ENCODE measurements around the gene COMMD1.
"Not testable (repeated sequence)": the region's sequence is repeated elsewhere in the genome, so short reads cannot be mapped to it uniquely, and the experiment has no call there.

COMMD1 gene

GRCh38 chr2:62109554-62109953, 204.1 kb downstream of the COMMD1 start:
- Histone ChIP-seq H3K4me1 (peaks cover 26% of the 10 kb centered on the region), H3K27me3 (ENCODE audit: low read depth) (no peaks in the 10 kb centered on the region), H3K9me3 (no peaks in the 10 kb centered on the region), H3K4me3 (no peak overlapping the region), H3K36me3 (replicated peaks) (no peaks in the 10 kb centered on the region)
- no peak for DNase-seq (ENCODE audit: low spot score in 2 of 2)
- in situ Hi-C loops (cut with MboI; ENCODE audit: low sequenced_read_pairs), result no loop called here

GRCh38 chr2:62110415-62111025, 205.0 kb downstream of the COMMD1 start:
- no peaks in the 10 kb centered on the region for H3K36me3 ChIP-seq (replicated peaks)
- peak in 1 of 2 experiments; percentile 27 for DNase-seq (ENCODE audit: low spot score in 2 of 2)
- no peak overlapping the region for H3K4me3 ChIP-seq
- H3K9me3 ChIP-seq, result no peaks in the 10 kb centered on the region
- H3K27me3 ChIP-seq (ENCODE audit: low read depth), result no peaks in the 10 kb centered on the region
- in situ Hi-C loops (cut with MboI; ENCODE audit: low sequenced_read_pairs), result no loop called here
- peaks cover 26% of the 10 kb centered on the region for H3K4me1 ChIP-seq

- Histone ChIP-seq H3K4me1 (peaks cover 26% of the 10 kb centered on the region), H3K36me3 (replicated peaks) (no peaks in the 10 kb centered on the region), H3K4me3 (no peak overlapping the region), H3K27me3 (ENCODE audit: low read depth) (no peaks in the 10 kb centered on the region), H3K9me3 (no peaks in the 10 kb centered on the region)
- DNase-seq (ENCODE audit: low spot score in 2 of 2), result peak; percentile 20 to 45
- in situ Hi-C loops (cut with MboI; ENCODE audit: low sequenced_read_pairs), result no loop called here
Observed at GRCh38 chr2:62112179-62112578, 206.7 kb downstream of the COMMD1 start.

GRCh38 chr2:62114564-62114963, 209.1 kb downstream of the COMMD1 start:
- H3K4me1 ChIP-seq, result peaks cover 36% of the 10 kb centered on the region
- no peaks in the 10 kb centered on the region for H3K9me3 ChIP-seq
- in situ Hi-C loops (cut with MboI; ENCODE audit: low sequenced_read_pairs), result no loop called here

GRCh38 chr2:62116983-62117382, 211.5 kb downstream of the COMMD1 start:
- Histone ChIP-seq H3K4me3 (no peak overlapping the region), H3K4me1 (peaks cover 16% of the 10 kb centered on the region), H3K27me3 (ENCODE audit: low read depth) (no peaks in the 10 kb centered on the region), H3K9me3 (no peaks in the 10 kb centered on the region), H3K36me3 (replicated peaks) (no peaks in the 10 kb centered on the region)
- no peak for DNase-seq (ENCODE audit: low spot score in 2 of 2)
- in situ Hi-C loops (cut with MboI; ENCODE audit: low sequenced_read_pairs), result no loop called here

More at GRCh38 chr2:62114564-62114963, 209.1 kb downstream of the COMMD1 start:
- Histone ChIP-seq H3K36me3 (replicated peaks) (no peaks in the 10 kb centered on the region), H3K4me3 (no peak overlapping the region), H3K27me3 (ENCODE audit: low read depth) (no peaks in the 10 kb centered on the region)
- DNase-seq (ENCODE audit: low spot score in 2 of 2), result no peak

- H3K27me3 ChIP-seq (ENCODE audit: low read depth), result no peaks in the 10 kb centered on the region
- peaks cover 10% of the 10 kb centered on the region for H3K4me1 ChIP-seq
- H3K4me3 ChIP-seq, result no peak overlapping the region
- H3K9me3 ChIP-seq, result no peaks in the 10 kb centered on the region
- DNase-seq (ENCODE audit: low spot score in 2 of 2), result peak in 1 of 2 experiments; percentile 44
- in situ Hi-C loops (cut with MboI; ENCODE audit: low sequenced_read_pairs), result no loop called here
- no peaks in the 10 kb centered on the region for H3K36me3 ChIP-seq (replicated peaks)
Observed at GRCh38 chr2:62118160-62118559, 212.7 kb downstream of the COMMD1 start.

- Histone ChIP-seq H3K36me3 (replicated peaks) (no peaks in the 10 kb centered on the region), H3K9me3 (no peaks in the 10 kb centered on the region), H3K27me3 (ENCODE audit: low read depth) (no peaks in the 10 kb centered on the region), H3K4me1 (peaks cover 10% of the 10 kb centered on the region), H3K4me3 (no peak overlapping the region)
- in situ Hi-C loops (cut with MboI; ENCODE audit: low sequenced_read_pairs), result no loop called here
- DNase-seq (ENCODE audit: low spot score in 2 of 2), result no peak
Observed at GRCh38 chr2:62119311-62119974, 214.0 kb downstream of the COMMD1 start.

- H3K4me1 ChIP-seq; H3K27me3 ChIP-seq (ENCODE audit: low read depth); H3K9me3 ChIP-seq; in situ Hi-C loops (cut with MboI; ENCODE audit: low sequenced_read_pairs); DNase-seq (ENCODE audit: low spot score in 2 of 2); H3K4me3 ChIP-seq; H3K36me3 ChIP-seq (replicated peaks): not testable (repeated sequence)
Observed at GRCh38 chr2:62126239-62126638, 220.8 kb downstream of the COMMD1 start.

- Histone ChIP-seq H3K4me3 (no peak overlapping the region), H3K9me3 (no peaks in the 10 kb centered on the region), H3K36me3 (replicated peaks) (peaks cover 7% of the 10 kb centered on the region; the same call in 1 of the 2 replicates), H3K4me1 (peaks cover 21% of the 10 kb centered on the region), H3K27me3 (ENCODE audit: low read depth) (no peaks in the 10 kb centered on the region)
- in situ Hi-C loops (cut with MboI; ENCODE audit: low sequenced_read_pairs), result no loop called here
- DNase-seq (ENCODE audit: low spot score in 2 of 2), result no peak
Observed at GRCh38 chr2:62133320-62133823, 227.9 kb downstream of the COMMD1 start.

GRCh38 chr2:62136956-62137830, 231.7 kb downstream of the COMMD1 start:
- Histone ChIP-seq H3K27me3 (ENCODE audit: low read depth) (no peaks in the 10 kb centered on the region), H3K36me3 (replicated peaks) (peaks cover 7% of the 10 kb centered on the region; the same call in 1 of the 2 replicates), H3K9me3 (no peaks in the 10 kb centered on the region), H3K4me3 (no peak overlapping the region), H3K4me1 (peaks cover 21% of the 10 kb centered on the region)
- DNase-seq (ENCODE audit: low spot score in 2 of 2), result no peak
- in situ Hi-C loops (cut with MboI; ENCODE audit: low sequenced_read_pairs), result no loop called here

- in situ Hi-C loops (cut with MboI; ENCODE audit: low sequenced_read_pairs), result no loop called here
- Histone ChIP-seq H3K9me3 (no peaks in the 10 kb centered on the region), H3K36me3 (replicated peaks) (peaks cover 7% of the 10 kb centered on the region; the same call in 1 of the 2 replicates), H3K4me1 (peaks cover 19% of the 10 kb centered on the region), H3K27me3 (ENCODE audit: low read depth) (no peaks in the 10 kb centered on the region), H3K4me3 (no peak overlapping the region)
- DNase-seq (ENCODE audit: low spot score in 2 of 2), result no peak
Observed at GRCh38 chr2:62140426-62141141, 235.1 kb downstream of the COMMD1 start.

GRCh38 chr2:62141142-62141740, 235.8 kb downstream of the COMMD1 start:
- no peak overlapping the region for H3K4me3 ChIP-seq
- H3K4me1 ChIP-seq, result peaks cover 13% of the 10 kb centered on the region
- no peak for DNase-seq (ENCODE audit: low spot score in 2 of 2)
- in situ Hi-C loops (cut with MboI; ENCODE audit: low sequenced_read_pairs), result no loop called here
- H3K36me3 ChIP-seq (replicated peaks), result peaks cover 7% of the 10 kb centered on the region; the same call in 1 of the 2 replicates
- H3K9me3 ChIP-seq, result no peaks in the 10 kb centered on the region
- H3K27me3 ChIP-seq (ENCODE audit: low read depth), result no peaks in the 10 kb centered on the region

- Histone ChIP-seq H3K36me3 (replicated peaks) (peaks cover 7% of the 10 kb centered on the region; the same call in 1 of the 2 replicates), H3K9me3 (no peaks in the 10 kb centered on the region), H3K4me3 (no peak overlapping the region), H3K4me1 (peaks cover 7% of the 10 kb centered on the region), H3K27me3 (ENCODE audit: low read depth) (no peaks in the 10 kb centered on the region)
- in situ Hi-C loops (cut with MboI; ENCODE audit: low sequenced_read_pairs), result no loop called here
- DNase-seq (ENCODE audit: low spot score in 2 of 2), result no peak
Observed at GRCh38 chr2:62142054-62142453, 236.6 kb downstream of the COMMD1 start.
